Caco-2 (cell line): ENCODE measurements around the gene NUDT1. TPM values are rescaled to one million over a fixed set of nuclear protein-coding genes. Genes with fewer than 3 reads are reported as not detected.

Source experiments
- BruUV-seq: library from RNA; stranded (reverse); fragments of 400-500 nt; replicated peaks from 2 replicates; lab custom pipeline; 2021; lab: Mats Ljungman, UMichigan
- CTCF ChIA-PET: fragments of 300-600 bp; sonication (Branson Sonifier 250); formaldehyde crosslinking; loops from one replicate; lab custom pipeline; 2022; ENCODE audit warnings: antibody characterized with exemption; lab: Charles Lee
- POLR2A ChIA-PET: fragments of 300-600 bp; sonication (Branson Sonifier 250); formaldehyde crosslinking; loops from one replicate; lab custom pipeline; 2022; ENCODE audit warnings: antibody characterized with exemption; lab: Charles Lee
- DNase-seq, 2 experiments: peaks; one replicate each; pipeline versions ENCODE4 v3.0.0 to v3.0.0-alpha.2; 2020 to 2022
- H3K27me3 ChIP-seq: replicated peaks from 2 replicates; pipeline ENCODE4 v1.6.0; 2011; ENCODE audit warnings: low read length; ENCODE audit not compliant: control insufficient read depth, insufficient read depth
- H3K36me3 ChIP-seq: 2 replicates; pipeline ENCODE4 v1.5.1; 2011; ENCODE audit warnings: low read length; ENCODE audit not compliant: control insufficient read depth, insufficient read depth
- H3K4me1 ChIP-seq: fragments of 250-450 bp; sonication (Bioruptor Pico); 2 replicates; pipeline ENCODE4 v1.5.1; 2020; ENCODE audit warnings: mild to moderate bottlenecking
- H3K4me3 ChIP-seq: 2 replicates; pipeline ENCODE4 v1.5.1; 2011; ENCODE audit warnings: low read depth, mild to moderate bottlenecking, control low read depth, low read length
- H3K9me3 ChIP-seq: fragments of 250-450 bp; sonication (Bioruptor Pico); 2 replicates; pipeline ENCODE4 v1.5.1; 2020; ENCODE audit warnings: mild to moderate bottlenecking, moderate library complexity
- H3K27ac Mint-ChIP-seq: one replicate; pipeline ENCODE4 v1.8.0; 2022; ENCODE audit warnings: mixed read lengths; ENCODE audit not compliant: unreplicated experiment
- H3K27me3 Mint-ChIP-seq: one replicate; pipeline ENCODE4 v1.8.0; 2022; ENCODE audit warnings: mixed read lengths; ENCODE audit not compliant: insufficient read depth, unreplicated experiment
- H3K36me3 Mint-ChIP-seq: one replicate; pipeline ENCODE4 v1.8.0; 2022; ENCODE audit warnings: mild to moderate bottlenecking, mixed read lengths; ENCODE audit not compliant: insufficient read depth, unreplicated experiment
- H3K4me1 Mint-ChIP-seq: one replicate; pipeline ENCODE4 v1.8.0; 2022; ENCODE audit warnings: low read depth, mixed read lengths; ENCODE audit not compliant: unreplicated experiment
- H3K4me3 Mint-ChIP-seq: one replicate; pipeline ENCODE4 v1.8.0; 2022; ENCODE audit warnings: mild to moderate bottlenecking, moderate library complexity, mixed read lengths; ENCODE audit not compliant: unreplicated experiment
- H3K9me3 Mint-ChIP-seq: one replicate; pipeline ENCODE4 v1.8.0; 2022; ENCODE audit warnings: mixed read lengths; ENCODE audit not compliant: unreplicated experiment
- CTCF ChIP-seq, 2 experiments: fragments of 200-600 bp in 1 of 2; IDR thresholded peaks; 1 replicate in 1 of 2; 2 replicates in 1 of 2; pipeline versions ENCODE4 v1.5.1 to v1.8.0; 2011 to 2022; ENCODE audit warnings: antibody characterized with exemption in 1 of 2, control low read depth in 1 of 2, inconsistent platforms in 1 of 2, low read depth in 1 of 2, low read length in 1 of 2, mild to moderate bottlenecking in 1 of 2, moderate library complexity in 1 of 2; ENCODE audit not compliant: insufficient read depth in 1 of 2, severe bottlenecking in 1 of 2, unreplicated experiment in 1 of 2
- intact Hi-C: fragments of 100-400 bp; cut with micrococcal nuclease; formaldehyde crosslinking; loops from one replicate; pipeline ENCODE4 v1.10.0; 2022; ENCODE audit not compliant: unreplicated experiment
- total RNA-seq: library from RNA; stranded (reverse); gene quantifications from 2 replicates; pipeline ENCODE4 v1.2.3, GENCODE V29; 2022

The NUDT1 gene
- total RNA-seq, 1 experiment from 2014 or later, result 42.8 TPM

- Histone ChIP-seq H3K36me3 (peaks cover 6% of the 10 kb centered on the region; the same call in 1 of the 2 replicates), H3K9me3 (no peaks in the 10 kb centered on the region), H3K27me3 (no peaks in the 10 kb centered on the region), H3K4me3 (no peak overlapping the region), H3K4me1 (no peaks in the 10 kb centered on the region)
- intact Hi-C loops, result no loop called here
- no peaks in the 10 kb centered on the region for H3K27me3 Mint-ChIP-seq
- BruUV-seq, result no TSS peak
- H3K4me3 Mint-ChIP-seq, result peak overlapping the region; percentile 94
- H3K9me3 Mint-ChIP-seq, result no peaks in the 10 kb centered on the region
- peaks cover 56% of the 10 kb centered on the region for H3K36me3 Mint-ChIP-seq
- peaks cover 19% of the 10 kb centered on the region for H3K4me1 Mint-ChIP-seq
- CTCF ChIA-PET, result no interaction called here
- H3K27ac Mint-ChIP-seq, result no peak overlapping the region
- POLR2A ChIA-PET, result no interaction called here
- DNase-seq, result no peak
- TF ChIP-seq CTCF (IDR thresholded peaks at IDR 0.05; ENCODE audit: insufficient read depth in 1 of 2, low read depth in 1 of 2, low read length in 1 of 2, severe bottlenecking in 1 of 2, unreplicated experiment in 1 of 2), result no peak
Measured at GRCh38 chr7:2233926-2234325, 8.1 kb upstream of the NUDT1 start.

DNA sequence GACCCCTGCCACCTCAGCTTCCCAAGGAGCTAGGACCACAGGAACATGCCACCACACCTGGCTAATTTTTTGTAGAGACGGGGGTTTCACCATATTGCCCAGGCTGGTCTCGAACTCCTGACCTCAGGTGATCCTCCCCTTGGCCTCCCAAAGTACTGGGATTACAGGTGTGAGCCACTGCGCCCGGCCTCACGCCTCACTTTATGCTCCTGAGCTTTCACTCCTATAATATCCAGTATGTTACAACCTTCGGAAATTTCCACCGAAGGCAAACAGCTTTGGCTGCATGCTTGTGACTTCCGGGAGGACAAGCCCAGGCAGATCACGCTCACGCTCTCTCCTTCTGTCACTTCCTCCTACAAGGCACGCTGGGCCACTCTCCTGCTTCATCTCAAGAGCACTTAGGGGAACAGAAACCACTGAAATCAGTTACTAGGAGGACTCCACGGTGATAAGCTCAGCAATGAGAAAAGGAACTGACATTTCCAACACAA is 4.9 kb upstream of the NUDT1 start:
- no peak for TF ChIP-seq CTCF (IDR thresholded peaks at IDR 0.05; ENCODE audit: insufficient read depth in 1 of 2, low read depth in 1 of 2, low read length in 1 of 2, severe bottlenecking in 1 of 2, unreplicated experiment in 1 of 2)
- H3K27me3 Mint-ChIP-seq, result no peaks in the 10 kb centered on the region
- H3K36me3 Mint-ChIP-seq, result peaks cover 63% of the 10 kb centered on the region
- no peaks in the 10 kb centered on the region for H3K9me3 Mint-ChIP-seq
- Histone ChIP-seq H3K27me3 (no peaks in the 10 kb centered on the region), H3K36me3 (peaks cover 4% of the 10 kb centered on the region), H3K4me1 (no peaks in the 10 kb centered on the region; the same call in 1 of the 2 replicates), H3K4me3 (no peak overlapping the region), H3K9me3 (no peaks in the 10 kb centered on the region)
- CTCF ChIA-PET, result no interaction called here
- no peak overlapping the region for H3K4me3 Mint-ChIP-seq
- POLR2A ChIA-PET, result interaction anchor here (0.6 kb wide), 1 partner anchor 667 kb away, joined by 3 read pairs; no protein-coding TSS in a partner anchor
- DNase-seq, result no peak
- no TSS peak for BruUV-seq
- intact Hi-C loops, result no loop called here
- peaks cover 11% of the 10 kb centered on the region for H3K4me1 Mint-ChIP-seq
- H3K27ac Mint-ChIP-seq, result no peak overlapping the region

DNA sequence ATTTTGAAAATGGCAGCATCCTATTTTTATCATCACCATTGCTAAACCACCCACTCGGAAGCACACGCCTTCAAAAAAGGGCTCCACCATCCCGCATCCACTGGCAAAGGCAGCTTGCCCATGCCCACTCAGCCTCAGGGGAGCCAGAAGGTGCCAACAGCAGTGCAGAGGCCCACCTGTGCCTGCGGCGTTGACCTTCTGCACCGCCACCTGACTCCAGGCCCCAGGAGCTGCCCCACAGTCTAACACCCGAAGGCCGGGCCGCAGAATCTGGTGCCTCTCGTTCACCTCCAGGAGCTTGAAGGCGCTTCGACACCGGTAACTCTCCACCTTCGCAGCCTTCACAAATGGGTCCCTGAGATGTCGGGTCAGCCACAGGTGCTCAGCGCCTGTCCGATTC is 2.8 kb upstream of the NUDT1 start:
- peak overlapping the region; percentile 42 for H3K4me3 Mint-ChIP-seq
- H3K27me3 Mint-ChIP-seq, result no peaks in the 10 kb centered on the region
- Histone ChIP-seq H3K4me3 (no peak overlapping the region), H3K4me1 (peaks cover 5% of the 10 kb centered on the region; the same call in 1 of the 2 replicates), H3K36me3 (peaks cover 4% of the 10 kb centered on the region), H3K27me3 (no peaks in the 10 kb centered on the region), H3K9me3 (no peaks in the 10 kb centered on the region)
- CTCF ChIA-PET, result no interaction called here
- BruUV-seq, result no TSS peak
- TF ChIP-seq CTCF (IDR thresholded peaks at IDR 0.05; ENCODE audit: insufficient read depth in 1 of 2, low read depth in 1 of 2, low read length in 1 of 2, severe bottlenecking in 1 of 2, unreplicated experiment in 1 of 2), result no peak
- intact Hi-C loops, result no loop called here
- H3K9me3 Mint-ChIP-seq, result no peaks in the 10 kb centered on the region
- H3K36me3 Mint-ChIP-seq, result peaks cover 65% of the 10 kb centered on the region
- no peak overlapping the region for H3K27ac Mint-ChIP-seq
- POLR2A ChIA-PET, result no interaction called here
- peaks cover 18% of the 10 kb centered on the region for H3K4me1 Mint-ChIP-seq
- DNase-seq, result no peak
